Measurements from ENCODE around the gene MAB21L3. TPM values are rescaled to one million over a fixed set of nuclear protein-coding genes. Genes with fewer than 3 reads are reported as not detected.

Gene MAB21L3
- polyA plus RNA-seq, 1 experiment, result 0.34 TPM

GRCh38 chr1:116167625-116168276, 56.6 kb downstream of the MAB21L3 start:
- Histone ChIP-seq H3K27me3 (ENCODE audit: control insufficient read depth, insufficient read depth, low read length) (peaks cover 15% of the 10 kb centered on the region), H3K4me3 (ENCODE audit: low read depth, low read length) (peak overlapping the region; percentile 50), H3K36me3 (ENCODE audit: control insufficient read depth, insufficient read depth, low read length) (no peaks in the 10 kb centered on the region)
- DNase-seq (ENCODE audit: low read depth), result no peak
- TF ChIP-seq CTCF (IDR thresholded peaks at IDR 0.05; ENCODE audit: insufficient read depth, low read depth, low read length), result no peak
- ChIA-PET CTCF (interaction anchor here (0.6 to 4.9 kb wide), 7 partner anchors 8 to 318 kb away, joined by 3 to 29 read pairs (median 4); no protein-coding TSS in a partner anchor), POLR2A (no interaction called here)

- peak; percentile 70 for TF ChIP-seq CTCF (IDR thresholded peaks at IDR 0.05; ENCODE audit: insufficient read depth, low read depth, low read length)
- peak overlapping the region; percentile 50 for H3K4me3 ChIP-seq (ENCODE audit: low read depth, low read length)
- ChIA-PET POLR2A (no interaction called here), CTCF (interaction anchor here (0.6 to 4.9 kb wide), 17 partner anchors 9 to 339 kb away, joined by 3 to 29 read pairs (median 3); no protein-coding TSS in a partner anchor)
- no peaks in the 10 kb centered on the region for H3K36me3 ChIP-seq (ENCODE audit: control insufficient read depth, insufficient read depth, low read length)
- DNase-seq (ENCODE audit: low read depth), result no peak
- H3K27me3 ChIP-seq (ENCODE audit: control insufficient read depth, insufficient read depth, low read length), result peaks cover 16% of the 10 kb centered on the region
Measured at GRCh38 chr1:116168277-116169032, 57.3 kb downstream of the MAB21L3 start.

GRCh38 chr1:116169898-116170297, 58.7 kb downstream of the MAB21L3 start:
- H3K4me3 ChIP-seq (ENCODE audit: low read depth, low read length), result no peak overlapping the region
- H3K36me3 ChIP-seq (ENCODE audit: control insufficient read depth, insufficient read depth, low read length), result no peaks in the 10 kb centered on the region
- ChIA-PET POLR2A (no interaction called here), CTCF (interaction anchor here (4.9 kb wide), 1 partner anchor 17 kb away, joined by 29 read pairs; no protein-coding TSS in a partner anchor)
- no peak for DNase-seq (ENCODE audit: low read depth)
- H3K27me3 ChIP-seq (ENCODE audit: control insufficient read depth, insufficient read depth, low read length), result peaks cover 16% of the 10 kb centered on the region
- no peak for TF ChIP-seq CTCF (IDR thresholded peaks at IDR 0.05; ENCODE audit: insufficient read depth, low read depth, low read length)

- DNase-seq (ENCODE audit: low read depth), result no peak
- peaks cover 14% of the 10 kb centered on the region for H3K27me3 ChIP-seq (ENCODE audit: control insufficient read depth, insufficient read depth, low read length)
- CTCF ChIA-PET, result interaction anchor here (0.6 to 0.7 kb wide), 2 partner anchors 374 to 1251 kb away, joined by 3 read pairs; no protein-coding TSS in a partner anchor
- H3K36me3 ChIP-seq (ENCODE audit: control insufficient read depth, insufficient read depth, low read length), result no peaks in the 10 kb centered on the region
- POLR2A ChIA-PET, result no interaction called here
- H3K4me3 ChIP-seq (ENCODE audit: low read depth, low read length), result no peak overlapping the region
- no peak for TF ChIP-seq CTCF (IDR thresholded peaks at IDR 0.05; ENCODE audit: insufficient read depth, low read depth, low read length)
Measured at GRCh38 chr1:116170721-116171589, 59.8 kb downstream of the MAB21L3 start.

Data from BJ (cell line).